MM.1S (cell line): ENCODE data around the gene SPINK6.

ENCODE experiments used
- DNase-seq: peaks from one replicate; pipeline ENCODE4 v3.0.0-alpha.2; 2015
- H2AFZ ChIP-seq: fragments of 300-600 bp; sonication (generic); 2 replicates; pipeline ENCODE4 v1.6.0; 2016; ENCODE audit warnings: antibody characterized with exemption, low read length
- H3F3A ChIP-seq: fragments of 300-600 bp; sonication (generic); 2 replicates; pipeline ENCODE4 v1.6.1; 2016; ENCODE audit warnings: mild to moderate bottlenecking, antibody characterized with exemption, low read length, moderate library complexity, mixed read lengths; ENCODE audit not compliant: insufficient read depth
- H3K27ac ChIP-seq: fragments of 300-600 bp; sonication (generic); 2 replicates; pipeline ENCODE4 v1.5.1; 2016; ENCODE audit warnings: mild to moderate bottlenecking, low read length
- H3K27me3 ChIP-seq: fragments of 300-600 bp; sonication (generic); replicated peaks from 2 replicates; pipeline ENCODE4 v1.6.0; 2016; ENCODE audit warnings: low read length; ENCODE audit not compliant: insufficient read depth
- H3K36me3 ChIP-seq: fragments of 300-600 bp; sonication (generic); replicated peaks from 2 replicates; pipeline ENCODE4 v1.6.1; 2016; ENCODE audit warnings: mild to moderate bottlenecking, low read length, mixed read lengths; ENCODE audit not compliant: insufficient read depth
- H3K4me1 ChIP-seq: fragments of 300-600 bp; sonication (generic); 2 replicates; pipeline ENCODE4 v1.6.1; 2016; ENCODE audit warnings: low read length, mixed read lengths
- H3K4me2 ChIP-seq: fragments of 300-600 bp; sonication (generic); 2 replicates; pipeline ENCODE4 v1.6.0; 2016; ENCODE audit warnings: low read depth, low read length
- H3K4me3 ChIP-seq: fragments of 300-600 bp; sonication (generic); 2 replicates; pipeline ENCODE4 v1.5.1; 2016; ENCODE audit warnings: low read length, mixed read lengths
- H3K79me2 ChIP-seq: fragments of 300-600 bp; sonication (generic); 2 replicates; pipeline ENCODE4 v1.6.1; 2016; ENCODE audit warnings: mixed run types, low read length, mixed read lengths
- H3K9ac ChIP-seq: fragments of 300-600 bp; sonication (generic); 2 replicates; pipeline ENCODE4 v1.6.1; 2016; ENCODE audit warnings: low read length, mixed read lengths
- H3K9me2 ChIP-seq: fragments of 300-600 bp; sonication (generic); replicated peaks from 2 replicates; pipeline ENCODE4 v1.6.1; 2016; ENCODE audit warnings: mild to moderate bottlenecking, low read length, mixed read lengths; ENCODE audit not compliant: insufficient read depth
- H3K9me3 ChIP-seq: fragments of 300-600 bp; sonication (generic); replicated peaks from 2 replicates; pipeline ENCODE4 v1.6.1; 2016; ENCODE audit warnings: mild to moderate bottlenecking, low read length, mixed read lengths; ENCODE audit not compliant: insufficient read depth
- H4K20me1 ChIP-seq: fragments of 300-600 bp; sonication (generic); 2 replicates; pipeline ENCODE4 v1.6.1; 2016; ENCODE audit warnings: mild to moderate bottlenecking, low read length, moderate library complexity, mixed read lengths; ENCODE audit not compliant: insufficient read depth
- CTCF ChIP-seq: fragments of 300-600 bp; sonication (generic); IDR thresholded peaks from 2 replicates; pipeline ENCODE4 v1.5.1; 2016; ENCODE audit warnings: antibody characterized with exemption, low read length, mixed read lengths
- EZH2 ChIP-seq: fragments of 300-600 bp; sonication (generic); optimal IDR thresholded peaks from 2 replicates; pipeline ENCODE3; 2017; ENCODE audit warnings: low read depth, mild to moderate bottlenecking, antibody characterized with exemption, low read length, mixed read lengths
- EZH2phosphoT487 ChIP-seq: fragments of 300-600 bp; sonication (generic); IDR thresholded peaks from 2 replicates; pipeline ENCODE4 v1.6.1; 2018; ENCODE audit warnings: antibody characterized with exemption, low read length

SPINK6 gene

GRCh38 chr5:148248894-148249293, 46.1 kb downstream of the SPINK6 start:
- Histone ChIP-seq H3K9ac (no peak overlapping the region), H3K9me2 (no peaks in the 10 kb centered on the region), H3K27ac (no peak overlapping the region), H3K9me3 (no peaks in the 10 kb centered on the region), H4K20me1 (no peaks in the 10 kb centered on the region), H3K4me2 (no peak overlapping the region), H3K36me3 (no peaks in the 10 kb centered on the region), H3K79me2 (no peaks in the 10 kb centered on the region), H2AFZ (no peak overlapping the region), H3K27me3 (no peaks in the 10 kb centered on the region), H3K4me1 (no peaks in the 10 kb centered on the region), H3F3A (no peaks in the 10 kb centered on the region), H3K4me3 (no peak overlapping the region)
- TF ChIP-seq CTCF: no peak
- DNase-seq: no peak

GRCh38 chr5:148255456-148255855, 52.6 kb downstream of the SPINK6 start:
- DNase-seq: no peak
- no peaks in the 10 kb centered on the region for H3K9me2 ChIP-seq
- H4K20me1 ChIP-seq: no peaks in the 10 kb centered on the region
- no peak overlapping the region for H2AFZ ChIP-seq
- no peak overlapping the region for H3K9ac ChIP-seq
- H3K27ac ChIP-seq: no peak overlapping the region
- H3K27me3 ChIP-seq: no peaks in the 10 kb centered on the region
- TF ChIP-seq EZH2 (no peak), EZH2phosphoT487 (no peak), CTCF (no peak)
- no peak overlapping the region for H3K4me2 ChIP-seq
- H3K36me3 ChIP-seq: no peaks in the 10 kb centered on the region
- no peaks in the 10 kb centered on the region for H3K4me1 ChIP-seq
- no peaks in the 10 kb centered on the region for H3K79me2 ChIP-seq
- H3K4me3 ChIP-seq: no peak overlapping the region
- no peaks in the 10 kb centered on the region for H3F3A ChIP-seq
- H3K9me3 ChIP-seq: no peaks in the 10 kb centered on the region

- Histone ChIP-seq H3K27me3 (no peaks in the 10 kb centered on the region), H3K9me3 (no peaks in the 10 kb centered on the region), H3K4me2 (no peak overlapping the region), H3K36me3 (no peaks in the 10 kb centered on the region), H3K79me2 (no peaks in the 10 kb centered on the region), H3K4me1 (no peaks in the 10 kb centered on the region), H3K9ac (no peak overlapping the region), H3F3A (no peaks in the 10 kb centered on the region), H3K27ac (no peak overlapping the region), H3K9me2 (no peaks in the 10 kb centered on the region), H2AFZ (no peak overlapping the region), H3K4me3 (no peak overlapping the region), H4K20me1 (no peaks in the 10 kb centered on the region)
- TF ChIP-seq EZH2phosphoT487: no peak
- no peak for TF ChIP-seq CTCF
- TF ChIP-seq EZH2: no peak
- DNase-seq: no peak
Measured at GRCh38 chr5:148259288-148259687, 56.4 kb downstream of the SPINK6 start.

GRCh38 chr5:148261221-148261620, 58.4 kb downstream of the SPINK6 start:
- no peaks in the 10 kb centered on the region for H4K20me1 ChIP-seq
- H3K4me3 ChIP-seq: no peak overlapping the region
- no peak for DNase-seq
- H3K9ac ChIP-seq: no peak overlapping the region
- H3K27ac ChIP-seq: no peak overlapping the region
- no peak overlapping the region for H3K4me2 ChIP-seq
- H3K9me3 ChIP-seq: no peaks in the 10 kb centered on the region
- no peak overlapping the region for H2AFZ ChIP-seq
- no peaks in the 10 kb centered on the region for H3K4me1 ChIP-seq
- no peak for TF ChIP-seq CTCF
- no peak for TF ChIP-seq EZH2phosphoT487
- TF ChIP-seq EZH2: no peak
- no peaks in the 10 kb centered on the region for H3F3A ChIP-seq
- no peaks in the 10 kb centered on the region for H3K9me2 ChIP-seq
- H3K36me3 ChIP-seq: no peaks in the 10 kb centered on the region
- no peaks in the 10 kb centered on the region for H3K27me3 ChIP-seq
- H3K79me2 ChIP-seq: no peaks in the 10 kb centered on the region
